ENCODE measurements around the gene RAB5A.
A peak's percentile ranks its signal among the peaks of the same experiment; 100 is the strongest.
"Not testable (repeated sequence)": the region's sequence is repeated elsewhere in the genome, so short reads cannot be mapped to it uniquely, and the experiment has no call there.

RAB5A gene

GRCh38 chr3:19948226-19948591, 1.3 kb downstream of the RAB5A start:
- no peak for DNase-seq

DNA sequence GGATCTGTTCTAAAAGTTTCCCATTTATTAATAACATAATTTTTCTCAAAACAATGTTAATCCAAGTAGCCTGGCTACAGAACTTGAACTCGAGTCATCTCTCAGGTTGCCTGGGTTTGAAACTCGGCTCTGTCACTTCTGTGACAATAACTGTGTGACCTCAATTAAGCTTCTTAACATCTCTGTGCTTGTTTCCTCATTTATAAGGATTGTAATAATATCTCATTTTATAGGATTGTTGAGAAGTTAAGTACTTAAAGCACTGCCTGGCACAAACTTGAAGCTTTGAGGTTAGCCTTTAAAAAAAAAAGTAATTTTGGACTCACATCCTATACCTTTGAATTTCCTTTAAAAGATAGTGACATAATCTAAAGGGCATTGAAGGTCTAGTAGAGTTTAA, 3.4 kb downstream of the RAB5A start:
- no peak for DNase-seq

GRCh38 chr3:19954676-19955075, 7.8 kb downstream of the RAB5A start:
- no peak for DNase-seq

GRCh38 chr3:19957354-19957753, 10.5 kb downstream of the RAB5A start:
- not testable (repeated sequence) for DNase-seq

DNA sequence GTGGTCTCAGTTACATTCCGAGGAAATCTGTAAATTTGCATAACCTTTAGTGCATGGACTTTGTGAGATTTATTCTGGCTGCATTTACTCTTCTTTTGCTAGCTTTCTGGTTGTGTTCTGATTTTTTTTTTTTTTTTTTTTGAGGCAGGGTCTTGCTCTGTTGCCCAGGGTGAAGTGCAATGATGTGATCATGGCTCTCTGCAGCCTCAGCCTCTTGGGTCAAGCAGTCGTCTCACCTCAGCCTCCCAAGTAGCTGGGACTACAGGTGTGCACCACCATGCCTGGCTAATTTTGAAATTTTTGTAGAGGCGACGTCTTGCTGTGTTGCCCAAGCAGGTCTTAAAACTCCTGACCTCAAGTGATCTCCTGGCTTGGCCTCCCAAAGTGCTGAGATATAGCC, 12.6 kb downstream of the RAB5A start:
- no peak for DNase-seq

DNA sequence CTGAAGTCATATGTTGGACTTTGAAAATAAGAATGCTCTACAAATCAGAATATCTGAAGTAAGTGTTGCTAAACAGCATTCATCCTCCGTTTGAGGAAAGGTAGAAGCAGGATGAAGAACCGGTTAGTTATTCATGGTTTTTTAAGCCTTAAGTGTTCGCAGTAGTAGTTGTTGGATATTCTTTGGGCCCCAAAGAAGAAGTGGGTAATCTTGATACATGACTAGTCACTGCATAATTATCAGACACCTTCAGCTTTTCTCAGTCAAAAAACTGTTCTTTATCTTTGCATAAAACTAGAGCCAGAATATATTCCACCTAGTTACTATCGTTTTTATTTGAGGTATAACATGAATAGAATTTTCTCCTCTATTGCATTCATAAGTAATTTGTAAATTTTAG, 13.8 kb downstream of the RAB5A start:
- no peak for DNase-seq

GRCh38 chr3:19961960-19962359, 15.1 kb downstream of the RAB5A start:
- no peak for DNase-seq

DNA sequence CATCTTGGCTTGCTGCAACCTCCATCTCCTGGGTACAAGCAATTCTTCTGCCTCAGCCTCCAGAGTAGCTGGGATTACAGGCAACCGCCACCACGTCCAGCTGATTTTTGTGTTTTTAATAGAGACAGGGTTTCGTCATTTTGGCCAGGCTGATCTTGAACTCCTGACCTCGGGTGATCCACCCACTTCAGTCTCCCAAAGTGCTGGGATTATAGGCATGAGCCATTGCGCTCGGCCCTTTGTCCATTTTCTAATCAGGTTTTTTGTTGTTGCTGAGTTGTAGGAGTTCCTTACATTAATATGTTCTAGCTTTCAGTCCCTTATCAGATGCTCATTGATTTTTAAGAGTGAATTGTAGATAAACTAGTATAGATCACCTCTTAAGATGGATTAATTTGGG, 20.3 kb downstream of the RAB5A start:
- no peak for DNase-seq

DNA sequence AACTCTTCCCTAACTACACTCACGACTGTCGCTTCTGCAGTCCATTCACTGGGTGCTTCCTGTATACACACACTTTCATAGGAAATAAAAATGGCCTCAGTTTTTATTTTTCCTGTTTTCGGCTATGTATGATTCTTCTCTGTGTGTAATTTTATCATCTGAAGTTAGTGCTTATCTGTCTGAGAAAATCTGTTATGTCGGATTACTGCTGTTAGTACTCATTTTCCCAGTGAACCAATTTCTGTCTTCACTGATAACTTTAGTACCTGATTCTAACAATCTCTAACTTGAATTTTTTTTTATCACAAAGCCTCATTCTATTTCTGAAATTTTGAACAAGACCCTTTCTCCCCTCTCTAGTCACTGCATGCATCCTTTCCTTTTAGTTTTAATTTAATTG, 20.9 kb downstream of the RAB5A start:
- no peak for DNase-seq

DNA sequence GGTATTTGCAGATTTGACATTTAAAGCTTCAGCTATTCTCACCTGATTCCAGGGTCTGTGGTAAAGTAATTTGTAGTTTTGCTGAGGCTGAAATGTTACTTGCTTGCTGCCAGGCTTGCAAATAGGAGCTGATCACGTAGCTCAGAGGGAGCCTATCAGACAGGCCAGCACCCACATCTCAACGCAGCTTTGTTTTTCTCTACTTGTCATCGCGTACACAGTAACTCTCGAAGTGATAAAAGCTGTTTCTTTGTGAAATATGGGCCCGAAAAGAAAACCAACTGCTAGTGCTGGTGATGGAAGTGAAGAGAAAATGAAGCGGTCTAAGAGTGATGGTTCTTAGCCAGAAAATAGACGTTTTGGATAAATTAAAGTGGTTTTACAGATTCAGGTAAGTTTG, 23.4 kb downstream of the RAB5A start:
- DNase-seq: no peak

DNA sequence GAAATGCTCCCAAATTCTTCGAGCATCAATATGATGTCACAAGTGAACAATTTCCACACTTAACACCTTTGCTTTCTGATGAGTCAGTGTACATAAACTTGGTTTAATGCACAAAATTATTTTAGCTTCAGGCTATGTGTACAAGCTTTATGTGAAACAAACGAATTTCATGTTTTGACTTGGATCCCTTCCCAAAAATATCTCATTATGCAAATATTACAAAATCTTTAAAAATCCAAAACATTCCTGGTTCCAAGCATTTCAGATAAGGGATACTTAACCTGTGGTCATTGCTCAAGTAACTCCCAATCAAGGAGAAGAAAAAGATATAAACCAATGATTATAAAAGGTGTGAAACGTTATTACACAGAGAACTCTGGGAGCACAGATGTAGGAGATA, 25.2 kb downstream of the RAB5A start:
- DNase-seq: peak; percentile 39

- DNase-seq: not testable (repeated sequence)
Observed at GRCh38 chr3:19988904-19989303, 42.0 kb downstream of the RAB5A start.

- DNase-seq: peak; percentile 7
Observed at GRCh38 chr3:19994796-19995195, 47.9 kb downstream of the RAB5A start.

GRCh38 chr3:19997502-19997901, 50.6 kb downstream of the RAB5A start:
- no peak for DNase-seq

DNA sequence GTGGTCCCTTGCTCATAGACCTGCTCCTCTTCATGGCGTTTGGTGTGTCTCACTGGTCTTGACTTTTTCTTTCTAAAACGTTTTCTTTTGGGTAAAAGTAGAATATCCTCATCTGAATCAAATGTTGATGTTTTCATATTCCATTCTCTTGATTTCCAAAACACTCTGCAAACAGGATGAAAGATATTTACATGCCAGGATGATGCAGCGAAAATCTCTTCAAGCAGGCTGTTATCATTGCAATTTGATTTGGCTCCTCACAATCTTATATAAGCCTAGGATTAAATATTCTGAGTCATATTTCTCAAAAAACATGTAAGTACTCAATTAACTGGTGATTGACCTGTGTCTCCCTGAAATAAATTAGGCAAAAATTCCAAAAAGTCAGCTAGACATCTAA, 55.0 kb downstream of the RAB5A start:
- no peak for DNase-seq

- DNase-seq: no peak
Observed at GRCh38 chr3:20007960-20008359, 61.1 kb downstream of the RAB5A start.

DNA sequence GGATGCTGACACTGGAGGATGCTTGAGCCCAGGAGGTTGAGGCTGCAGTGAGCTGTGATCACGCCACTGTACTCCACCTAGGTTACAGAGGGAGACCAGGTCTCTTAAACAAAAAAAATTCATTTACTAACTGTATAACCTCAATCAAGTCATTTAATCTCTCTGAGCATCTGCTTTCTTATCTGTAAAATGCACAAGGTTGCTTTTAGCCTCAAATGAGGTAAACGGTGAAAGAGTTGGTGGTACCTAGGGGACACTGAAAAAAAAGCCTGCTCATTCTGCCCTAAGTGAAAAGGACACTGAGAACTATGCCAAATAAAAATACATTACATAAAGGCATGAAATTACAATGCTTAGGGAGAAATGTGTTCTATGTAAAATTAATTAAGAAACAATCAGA, 61.7 kb downstream of the RAB5A start:
- no peak for DNase-seq

GRCh38 chr3:20012164-20012563, 65.3 kb downstream of the RAB5A start, which contains the start of gene PP2D1:
PP2D1 (minus strand) TSS chr3:20012264; CDS start chr3:20012072, 192 bp downstream.
- DNase-seq: no peak

DNA sequence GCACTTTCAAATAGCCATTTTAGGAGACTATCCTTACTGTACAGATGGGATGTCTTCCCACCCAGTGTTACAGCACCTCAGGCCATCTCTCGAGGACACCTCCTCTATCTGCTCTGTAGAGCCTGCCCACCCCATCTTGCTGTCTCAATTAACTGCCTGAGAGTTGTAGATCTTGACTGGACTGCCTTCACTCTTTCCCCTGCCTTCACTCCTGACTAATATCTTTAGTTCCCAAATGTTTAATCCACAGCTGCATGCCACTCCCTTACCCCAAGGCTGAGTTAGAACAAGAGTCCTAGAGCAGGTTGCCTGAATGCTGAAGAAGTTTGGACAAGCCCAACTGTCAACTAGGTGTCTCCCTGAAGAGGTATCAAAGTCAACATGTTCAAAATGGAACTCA, 66.5 kb downstream of the RAB5A start:
- DNase-seq: no peak

DNA sequence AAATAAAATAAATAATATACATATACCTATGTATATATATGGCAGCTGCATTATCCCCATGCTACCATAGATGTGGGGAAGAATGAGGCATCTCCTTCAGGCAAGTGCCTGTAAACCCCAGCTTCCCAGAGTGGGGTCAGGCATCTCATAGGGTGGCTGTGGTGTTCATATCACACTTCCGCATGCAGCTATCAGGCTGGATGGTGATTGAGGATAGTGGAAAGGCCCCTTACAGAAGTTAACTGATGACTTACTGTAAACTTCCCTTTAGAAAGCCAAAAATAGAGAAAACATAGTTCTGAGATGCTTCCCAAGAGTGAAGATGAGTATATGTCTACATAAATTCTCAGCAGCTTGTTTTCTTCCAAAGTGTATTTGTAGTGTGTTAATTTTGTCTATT, 68.6 kb downstream of the RAB5A start:
- no peak for DNase-seq

DNA sequence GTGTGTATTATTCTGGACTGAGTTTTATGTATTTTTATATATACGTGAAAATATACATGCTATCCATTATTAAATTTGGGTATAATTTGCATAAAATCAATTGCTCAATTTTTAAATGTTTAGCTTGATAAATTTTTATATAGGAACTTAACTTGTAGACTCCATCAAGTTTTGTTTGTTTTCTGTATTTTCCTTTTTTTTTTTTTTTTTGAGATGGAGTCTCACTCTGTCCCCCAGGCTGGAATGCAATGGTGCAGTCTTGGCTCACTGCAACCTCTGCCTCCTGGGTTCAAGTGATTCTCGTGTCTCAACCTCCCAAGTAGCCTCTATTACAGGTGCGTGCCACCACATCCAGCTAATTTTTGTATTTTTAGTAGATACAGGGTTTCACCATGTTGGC, 69.2 kb downstream of the RAB5A start:
- DNase-seq: not testable (repeated sequence)

- no peak for DNase-seq
Observed at GRCh38 chr3:20022954-20023622, 76.2 kb downstream of the RAB5A start.

DNA sequence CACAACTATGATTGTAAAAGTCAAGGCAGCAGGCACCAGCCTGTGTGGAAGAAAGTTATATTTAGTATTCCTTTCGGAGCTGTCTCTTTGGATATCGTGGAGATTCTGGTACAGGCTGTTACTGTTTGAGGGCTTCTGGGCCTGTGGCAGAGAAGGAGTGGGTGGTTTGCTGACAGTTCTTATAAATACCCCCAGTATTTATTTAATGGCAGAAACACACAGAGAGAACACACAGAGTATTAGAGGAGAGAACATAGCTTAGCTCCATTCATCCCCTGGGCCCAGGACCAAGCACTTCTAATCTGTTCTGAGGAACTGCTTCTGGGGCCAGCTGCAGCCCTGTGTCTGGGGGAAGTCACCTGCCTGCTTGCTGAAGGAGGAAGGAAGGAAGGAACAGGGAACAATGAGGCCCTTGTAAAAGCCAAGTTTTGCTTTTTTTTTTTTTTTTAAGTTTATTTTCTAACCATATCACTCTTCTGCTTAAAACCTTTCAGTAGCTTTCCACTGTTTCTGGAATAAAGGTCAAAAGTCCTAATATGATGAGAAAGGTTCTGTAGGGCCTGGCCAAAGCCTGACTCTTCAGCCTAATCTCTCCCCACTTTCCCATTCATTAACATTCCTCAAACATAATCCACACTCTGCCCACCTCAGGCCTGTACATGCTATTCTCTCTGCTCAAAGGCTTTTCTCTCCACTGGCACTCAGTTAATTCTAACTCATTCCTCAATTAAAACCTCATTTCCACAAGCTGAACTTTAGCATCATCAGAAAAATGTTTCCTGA, 76.9 kb downstream of the RAB5A start:
- DNase-seq: no peak

- no peak for DNase-seq
Observed at GRCh38 chr3:20027136-20027535, 80.2 kb downstream of the RAB5A start.

All from fibroblast of skin of abdomen (primary cell).